Lower leg skin (tissue), 3 donors: ENCODE data around the gene TNFSF18.

Source experiments
- CTCF ChIP-seq, 3 donors: fragments of 450-650 bp; IDR thresholded peaks; one replicate each; pipeline ENCODE4 v1.5.1; 2016; ENCODE audit warnings: antibody characterized with exemption in 3 of 3, mild to moderate bottlenecking in 3 of 3, moderate library complexity in 2 of 3
- POLR2A ChIP-seq, 2 donors: fragments of 450-650 bp; IDR thresholded peaks; one replicate each; pipeline ENCODE4 v1.6.1; 2016 to 2017; ENCODE audit warnings: antibody characterized with exemption in 2 of 2, mild to moderate bottlenecking in 1 of 2, moderate library complexity in 1 of 2

- no peak for TF ChIP-seq CTCF (IDR thresholded peaks at IDR 0.05)
- no peak for TF ChIP-seq POLR2A (IDR thresholded peaks at IDR 0.05)
Measured at GRCh38 chr1:173042806-173043205, 7.9 kb downstream of the TNFSF18 start.
